GM12875 (cell line): ENCODE results near the gene ZSWIM3.

ENCODE experiments used
- H3K4me3 ChIP-seq: one replicate; pipeline ENCODE4 v1.5.1; 2011; ENCODE audit warnings: low read depth, low read length, control low read depth
- CTCF ChIP-seq: IDR thresholded peaks from 2 replicates; pipeline ENCODE4 v1.5.1; 2011; ENCODE audit warnings: low read depth, mild to moderate bottlenecking, control low read depth, inconsistent platforms, low read length, moderate library complexity, borderline replicate concordance; ENCODE audit not compliant: insufficient read depth

ZSWIM3 gene

DNA sequence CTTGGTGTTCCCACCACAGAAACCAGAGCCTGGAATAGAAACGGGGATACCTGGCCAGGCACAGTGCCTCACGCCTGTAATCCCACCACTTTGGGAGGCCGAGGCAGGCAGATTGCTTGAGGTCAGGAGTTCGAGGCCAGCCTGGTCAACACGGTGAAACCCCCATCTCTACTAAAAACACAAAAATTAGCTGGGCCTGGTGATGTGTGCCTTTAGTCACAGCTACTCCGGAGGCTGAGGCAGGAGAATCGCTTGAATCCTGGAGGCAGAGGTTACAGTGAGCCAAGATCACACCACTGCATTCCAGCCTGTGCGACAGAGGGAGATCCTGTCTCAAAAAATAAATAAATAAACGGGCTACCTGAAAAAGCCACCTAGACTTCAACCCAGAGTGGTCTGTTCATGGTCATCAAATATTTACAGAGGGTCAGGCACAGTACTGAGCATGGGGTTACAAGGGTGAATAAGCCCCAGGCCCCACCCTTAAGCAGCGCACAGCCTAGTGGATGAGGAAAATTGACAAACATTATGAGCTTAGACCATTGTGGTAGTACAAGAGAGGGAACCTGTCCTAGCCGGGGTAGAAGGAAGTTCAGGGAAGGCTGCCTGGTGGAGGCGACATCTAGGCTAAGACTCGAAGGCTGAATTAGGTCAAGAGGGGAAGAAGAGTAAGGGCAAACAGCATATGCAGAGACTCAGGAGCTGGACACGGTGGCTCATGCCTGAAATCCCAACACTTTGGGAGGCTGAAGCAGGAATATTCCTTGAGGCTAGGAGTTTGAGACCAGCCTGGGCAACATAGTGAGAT is 69.9 kb downstream of the ZSWIM3 start:
- no peak overlapping the region for H3K4me3 ChIP-seq
- TF ChIP-seq CTCF: no peak
